DMS79 treated with DMSO at 0.1 percent for 48 hours (cell line): ENCODE results near the gene KCNF1.

Source experiments
- DNase-seq: peaks from one replicate; lab custom pipeline; 2025; lab: John Stamatoyannopoulos, UW

KCNF1 gene

GRCh38 chr2:10911291-10912075, at the start of gene KCNF1:
Gene KCNF1 (plus strand): TSS chr2:10911934. CDS start chr2:10912427, 493 bp downstream.
- peak; percentile 63 for DNase-seq

- DNase-seq: no peak
Measured at GRCh38 chr2:10862330-10862729, 49.4 kb upstream of the KCNF1 start.

DNA sequence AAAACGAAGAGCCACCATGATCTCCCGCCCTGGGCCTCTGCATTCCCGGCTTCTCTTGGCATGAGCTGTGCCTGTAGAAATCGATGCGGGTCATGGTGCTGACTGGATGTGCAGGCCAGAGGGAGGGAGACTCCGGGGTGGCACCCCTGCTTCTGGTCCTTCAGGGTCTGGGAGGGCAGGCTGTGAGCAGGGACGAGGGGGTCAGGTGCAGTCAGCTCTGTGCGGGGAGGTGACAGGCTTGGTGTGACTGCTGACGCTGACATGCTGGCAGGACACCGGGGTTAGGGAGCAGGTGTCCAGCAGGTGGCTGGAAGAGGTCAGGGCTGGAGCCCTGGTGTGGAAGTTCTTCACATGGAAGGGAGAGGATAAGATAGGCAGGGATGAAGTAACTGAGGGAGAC, 48.7 kb upstream of the KCNF1 start:
- no peak for DNase-seq

DNA sequence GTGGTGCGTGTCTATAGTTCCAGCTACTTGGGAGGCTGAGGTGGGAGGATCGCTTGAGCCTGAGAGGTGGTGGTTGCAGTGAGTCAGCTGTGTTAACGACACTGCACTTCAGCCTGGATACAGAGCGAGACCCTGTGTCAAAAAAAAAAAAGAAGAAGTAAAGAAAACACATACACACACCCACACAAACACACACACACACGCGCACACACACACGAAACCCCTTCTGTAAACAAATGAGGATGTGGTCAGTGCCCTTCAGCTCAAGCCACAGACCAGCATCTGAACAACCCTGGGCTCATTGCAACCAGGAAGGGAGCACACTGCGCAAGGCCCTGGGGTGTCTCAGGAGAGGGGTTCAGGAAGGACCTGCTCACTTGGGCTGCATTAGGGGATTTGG, 47.9 kb upstream of the KCNF1 start:
- no peak for DNase-seq

- DNase-seq: no peak
Measured at GRCh38 chr2:10864251-10864650, 47.5 kb upstream of the KCNF1 start.

DNA sequence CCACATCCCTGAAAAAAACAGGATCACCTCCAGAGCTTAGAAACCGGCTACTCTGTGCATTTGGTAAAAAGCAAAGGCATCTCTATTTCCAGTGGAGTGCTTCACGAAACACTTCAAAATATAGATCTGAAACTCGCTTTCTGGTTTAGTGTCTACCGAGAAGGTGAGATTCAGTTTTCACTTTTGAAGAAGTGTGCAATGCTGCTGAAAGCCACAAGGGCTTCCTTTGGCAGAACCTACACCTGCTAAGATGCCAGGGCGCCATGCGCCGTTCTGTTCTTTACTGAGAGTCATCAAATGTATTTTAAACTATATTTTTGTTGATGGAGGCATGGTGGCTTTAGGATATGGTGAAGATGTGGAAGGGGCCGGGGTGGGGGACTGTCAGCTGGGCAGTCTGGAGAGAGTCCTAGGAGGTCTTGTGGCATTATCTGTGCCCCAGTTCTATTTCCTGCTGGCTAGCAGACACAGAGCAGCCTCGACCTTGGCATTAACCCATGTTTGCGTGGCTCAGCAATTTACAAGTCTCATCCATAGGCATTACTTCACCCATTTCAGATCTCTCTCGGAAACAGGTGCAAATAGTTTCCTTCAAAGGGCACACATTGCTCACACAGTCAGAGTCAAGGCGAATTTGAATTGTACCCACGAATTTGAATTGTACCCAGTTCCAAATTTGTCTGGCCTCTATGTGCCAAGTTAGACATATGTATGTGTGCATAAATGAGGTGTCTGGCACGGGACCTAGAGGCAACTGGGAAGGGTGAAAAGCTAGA, 46.7 kb upstream of the KCNF1 start:
- DNase-seq: peak; percentile 76

- DNase-seq: no peak
Measured at GRCh38 chr2:10865841-10866240, 45.9 kb upstream of the KCNF1 start.

DNA sequence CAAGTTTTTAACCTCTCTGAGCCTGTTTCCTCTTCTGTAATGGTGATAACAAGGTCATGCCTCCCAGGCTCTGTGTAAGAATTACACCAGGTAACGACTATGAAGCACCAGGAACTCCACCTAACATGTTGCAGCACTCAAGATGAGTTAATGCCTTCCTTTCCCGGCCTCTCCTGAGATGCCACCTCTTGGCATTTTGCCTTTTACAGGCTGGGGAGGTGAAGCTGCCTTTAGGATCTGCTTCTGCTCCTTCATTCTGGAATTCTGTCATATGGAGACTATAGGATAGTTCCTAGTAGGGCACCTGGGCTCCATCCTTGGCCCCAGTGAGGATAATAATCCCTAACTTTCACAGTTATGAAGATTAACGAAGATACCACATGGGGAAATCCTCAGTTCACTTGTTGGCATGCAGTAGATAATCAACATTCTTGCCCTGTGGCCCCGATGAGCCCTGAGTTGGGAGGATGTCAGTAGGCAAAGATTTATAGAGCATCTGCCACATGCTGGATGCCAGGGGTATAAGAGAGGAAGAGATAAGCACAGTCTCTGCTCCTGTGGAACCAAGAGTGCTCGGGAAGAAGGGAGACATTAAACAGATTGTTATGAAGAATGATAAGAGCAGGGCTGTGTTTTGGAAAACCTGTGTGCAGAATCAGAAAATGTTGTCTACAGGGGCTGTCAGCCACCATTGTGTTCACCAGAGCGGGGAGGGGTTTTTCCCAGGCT, 43.9 kb upstream of the KCNF1 start:
- DNase-seq: no peak

GRCh38 chr2:10868465-10869314, 43.0 kb upstream of the KCNF1 start:
- no peak for DNase-seq

GRCh38 chr2:10871978-10872377, 39.8 kb upstream of the KCNF1 start:
- DNase-seq: no peak

- DNase-seq: no peak
Measured at GRCh38 chr2:10873171-10873570, 38.6 kb upstream of the KCNF1 start.

DNA sequence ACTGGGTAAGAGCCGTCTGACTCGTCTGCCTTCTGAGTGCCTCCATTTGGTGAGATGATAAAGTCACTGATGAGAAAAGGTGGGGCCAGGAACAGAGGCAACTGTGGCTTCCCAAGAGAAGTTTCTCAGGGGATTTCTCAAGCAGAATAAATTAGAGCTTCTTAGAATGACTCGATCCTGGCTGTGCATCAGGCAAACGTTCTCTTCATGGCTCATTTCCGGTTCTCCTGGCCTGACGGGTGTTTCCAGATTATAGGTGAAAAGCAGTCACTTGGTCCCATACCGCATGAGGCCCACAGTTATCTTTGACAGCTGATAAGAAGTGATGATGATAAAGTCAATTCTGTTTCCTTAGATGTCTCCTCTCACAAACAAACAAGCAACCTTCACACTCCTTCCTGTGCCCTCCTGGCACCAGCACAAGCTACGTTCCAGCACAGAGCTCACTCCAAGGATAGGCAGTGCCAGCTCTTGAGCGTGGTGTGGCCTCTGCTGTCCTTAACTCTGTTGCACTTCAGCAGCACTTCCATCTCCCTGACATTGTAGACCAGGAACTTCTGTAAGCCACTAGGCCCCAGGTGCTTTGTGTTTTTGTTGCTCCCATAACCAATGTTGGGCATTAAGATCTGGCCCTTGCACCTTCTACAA, 37.8 kb upstream of the KCNF1 start:
- DNase-seq: peak; percentile 33

DNA sequence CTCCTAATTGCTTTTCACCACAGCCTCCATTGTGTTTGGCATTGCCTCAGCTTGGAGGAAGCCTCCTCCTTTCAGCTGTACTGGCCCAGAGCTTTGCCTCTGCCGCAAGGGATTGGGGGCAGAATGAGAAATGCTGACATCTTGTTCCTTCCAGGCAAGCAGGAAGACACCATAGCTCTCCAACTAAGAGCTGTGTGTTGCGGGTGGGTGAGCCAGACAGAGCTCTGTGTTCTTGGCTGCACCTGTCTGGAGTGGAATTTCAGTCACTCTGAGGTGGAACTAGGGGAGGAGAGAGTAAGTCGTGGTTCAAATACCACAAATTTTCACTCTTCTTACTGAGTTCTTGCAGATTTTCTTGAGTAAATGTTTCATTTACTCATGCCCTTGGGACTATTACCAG, 36.6 kb upstream of the KCNF1 start:
- no peak for DNase-seq

- no peak for DNase-seq
Measured at GRCh38 chr2:10876394-10876793, 35.3 kb upstream of the KCNF1 start.

GRCh38 chr2:10876963-10877362, 34.8 kb upstream of the KCNF1 start:
- DNase-seq: no peak

DNA sequence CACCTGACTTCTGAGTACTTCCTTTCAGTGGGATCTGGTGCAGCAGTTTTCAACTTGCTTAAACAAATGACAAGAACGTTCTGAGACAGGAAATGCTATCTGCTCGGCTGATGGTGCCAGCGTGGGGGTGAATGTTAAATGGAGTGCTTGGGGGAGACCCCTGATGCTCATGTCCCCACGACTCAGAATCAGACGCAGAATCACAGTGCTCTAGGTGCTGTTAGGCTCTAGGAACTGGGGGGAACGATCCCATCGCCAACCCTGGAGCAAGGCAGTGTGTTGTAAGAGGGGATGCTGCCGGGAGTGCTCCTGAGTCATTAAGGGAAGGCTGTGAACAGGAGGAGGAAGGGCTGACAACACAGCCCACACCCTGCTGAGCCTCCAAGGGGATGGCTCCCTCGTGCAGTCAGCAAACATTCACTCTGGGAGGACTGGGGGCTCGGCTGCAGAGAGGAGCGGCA, 34.1 kb upstream of the KCNF1 start:
- DNase-seq: no peak

DNA sequence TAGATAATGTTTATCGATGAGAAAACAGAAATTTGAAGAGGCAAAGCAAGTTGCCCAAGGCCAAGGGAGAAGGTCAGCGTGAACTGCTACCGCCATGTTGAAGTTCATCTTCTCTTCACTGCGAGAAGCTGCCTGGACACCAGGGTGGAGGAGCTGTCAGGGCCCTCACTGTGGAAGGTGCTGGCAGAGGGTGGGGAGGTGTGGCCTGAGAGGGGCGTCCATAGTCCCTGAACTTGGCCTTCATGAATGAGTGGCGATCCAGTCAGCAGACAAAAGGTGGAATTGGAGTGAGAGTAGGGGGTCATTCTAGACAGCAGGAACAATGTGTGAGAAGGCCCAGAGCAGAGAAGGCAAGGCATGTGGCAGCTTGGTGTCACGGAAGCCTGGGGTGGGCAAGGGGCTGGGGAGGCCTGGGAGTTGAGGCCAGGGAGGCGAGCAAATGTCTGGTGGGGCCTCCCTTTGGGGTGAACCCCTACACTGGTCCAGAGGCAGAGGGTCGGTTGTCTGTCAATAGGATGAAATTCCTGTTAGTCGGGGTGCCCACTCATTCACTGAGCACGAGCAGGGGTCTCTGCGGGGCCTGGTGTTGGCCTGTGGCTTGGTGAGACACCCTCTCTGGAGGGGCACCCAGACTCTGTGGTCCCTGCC, 33.3 kb upstream of the KCNF1 start:
- no peak for DNase-seq

- no peak for DNase-seq
Measured at GRCh38 chr2:10879159-10879558, 32.6 kb upstream of the KCNF1 start.

DNA sequence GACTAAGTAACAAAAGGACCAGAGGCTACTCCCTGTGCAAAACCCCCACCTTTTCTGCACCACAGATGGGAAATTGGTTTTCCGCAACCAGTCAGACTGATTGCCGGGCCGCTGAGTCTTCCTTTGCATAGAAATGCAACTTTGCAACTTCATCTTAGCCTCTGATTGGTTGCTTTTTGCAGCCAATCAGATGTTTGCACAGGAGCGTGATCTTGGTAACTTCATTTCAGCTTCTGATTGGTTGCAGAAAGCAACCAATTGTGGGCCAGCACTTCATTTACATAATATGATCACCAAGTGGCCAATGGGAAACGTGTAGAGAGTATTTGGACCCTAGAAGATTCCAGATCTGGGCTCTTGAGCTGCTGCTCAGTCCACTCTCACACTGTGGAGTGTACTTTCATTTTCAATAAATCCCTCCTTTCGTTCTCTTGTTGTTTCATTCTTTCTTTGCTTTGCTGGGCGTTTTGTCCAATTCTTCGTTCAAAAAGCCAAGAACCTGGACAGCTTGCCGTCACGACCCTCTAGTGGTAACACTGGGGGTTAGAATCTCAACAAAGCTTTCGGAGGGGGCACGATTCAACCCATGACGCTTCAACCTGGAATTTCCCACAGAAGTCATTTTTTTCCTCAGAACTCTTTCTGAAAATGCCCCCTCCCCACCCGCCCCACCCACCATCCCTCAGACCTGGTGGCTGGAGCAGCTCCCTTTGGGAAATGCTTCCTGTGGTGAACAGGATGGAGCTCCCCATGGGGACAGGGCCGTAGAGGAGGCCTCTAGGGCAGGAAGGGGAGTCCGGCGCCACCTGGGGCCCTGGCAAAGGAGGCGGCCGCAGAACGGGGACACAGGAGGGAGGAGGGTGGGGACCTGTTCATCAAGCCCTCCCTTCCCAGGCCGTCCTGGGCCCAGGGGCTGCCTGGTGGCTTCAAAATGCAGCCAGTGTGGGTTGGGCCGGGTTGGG, 31.8 kb upstream of the KCNF1 start:
- DNase-seq: no peak
